Neuronal stem cell (in vitro differentiated cells): ENCODE data around the gene COPZ2.
"Not testable (repeated sequence)": the region's sequence is repeated elsewhere in the genome, so short reads cannot be mapped to it uniquely, and the experiment has no call there.

Experiments
- DNase-seq: peaks from one replicate; pipeline ENCODE4 v3.0.0-alpha.2; 2013; ENCODE audit warnings: low spot score
- H2AFZ ChIP-seq: one replicate; pipeline ENCODE4 v1.6.1; 2013; ENCODE audit warnings: mild to moderate bottlenecking, low read length, inconsistent platforms
- H2AK5ac ChIP-seq: 2 replicates; pipeline ENCODE4 v1.6.1; 2013; ENCODE audit warnings: low read depth, mild to moderate bottlenecking, inconsistent platforms, low read length, moderate library complexity, mixed read lengths
- H2BK120ac ChIP-seq: 2 replicates; pipeline ENCODE4 v1.6.1; 2013; ENCODE audit warnings: low read depth, mild to moderate bottlenecking, inconsistent platforms, low read length, moderate library complexity, mixed read lengths
- H2BK12ac ChIP-seq: one replicate; pipeline ENCODE4 v1.6.1; 2013; ENCODE audit warnings: low read length, inconsistent platforms
- H2BK15ac ChIP-seq: 2 replicates; pipeline ENCODE4 v1.6.1; 2013; ENCODE audit warnings: mild to moderate bottlenecking, low read length, inconsistent platforms, mixed read lengths
- H2BK5ac ChIP-seq: one replicate; pipeline ENCODE4 v1.6.1; 2013; ENCODE audit warnings: inconsistent platforms, mild to moderate bottlenecking, low read length, moderate library complexity
- H3K14ac ChIP-seq: one replicate; pipeline ENCODE4 v1.6.1; 2013; ENCODE audit warnings: low read length, inconsistent platforms
- H3K18ac ChIP-seq: 2 replicates; pipeline ENCODE4 v1.6.1; 2013; ENCODE audit warnings: low read length, inconsistent platforms
- H3K23ac ChIP-seq: 2 replicates; pipeline ENCODE4 v1.6.1; 2013; ENCODE audit warnings: low read depth, mild to moderate bottlenecking, mixed read lengths, low read length, inconsistent platforms; ENCODE audit not compliant: poor library complexity
- H3K27ac ChIP-seq: replicated peaks from 3 replicates; pipeline ENCODE4 v1.5.1; 2013; ENCODE audit warnings: low read length, inconsistent platforms
- H3K27me3 ChIP-seq, 3 experiments: 2 replicates each; pipeline ENCODE4 v1.6.1; 2013; ENCODE audit warnings: low read length in 3 of 3, mild to moderate bottlenecking in 2 of 3, inconsistent platforms in 1 of 3, low read depth in 1 of 3, mixed read lengths in 1 of 3, moderate library complexity in 1 of 3; ENCODE audit not compliant: control insufficient read depth in 3 of 3, insufficient read depth in 3 of 3
- H3K36me3 ChIP-seq, 2 donors: replicated peaks in 1 of 2; 2 replicates each; pipeline ENCODE4 v1.6.1; 2013; ENCODE audit warnings: low read length in 2 of 2; ENCODE audit not compliant: control insufficient read depth in 2 of 2, insufficient read depth in 2 of 2
- H3K4ac ChIP-seq: 2 replicates; pipeline ENCODE4 v1.6.1; 2013; ENCODE audit warnings: inconsistent platforms, mild to moderate bottlenecking, low read length, moderate library complexity
- H3K4me1 ChIP-seq, 2 donors: 1 replicate in 1 of 2; 2 replicates in 1 of 2; pipeline ENCODE4 v1.6.1; 2013; ENCODE audit warnings: low read length in 2 of 2, low read depth in 1 of 2; ENCODE audit not compliant: control insufficient read depth in 2 of 2, insufficient read depth in 1 of 2
- H3K4me2 ChIP-seq: one replicate; pipeline ENCODE4 v1.6.1; 2013; ENCODE audit warnings: mild to moderate bottlenecking, low read length, inconsistent platforms; ENCODE audit not compliant: insufficient read depth, poor library complexity, severe bottlenecking
- H3K4me3 ChIP-seq, 2 donors: 2 replicates each; pipeline ENCODE4 v1.5.1; 2013; ENCODE audit warnings: low read length in 2 of 2, mild to moderate bottlenecking in 2 of 2, inconsistent platforms in 1 of 2, moderate library complexity in 1 of 2
- H3K79me1 ChIP-seq: one replicate; pipeline ENCODE4 v1.6.1; 2013; ENCODE audit warnings: low read depth, mild to moderate bottlenecking, inconsistent platforms, low read length, moderate library complexity
- H3K9ac ChIP-seq: one replicate; pipeline ENCODE4 v1.6.1; 2013; ENCODE audit warnings: mild to moderate bottlenecking, low read depth, low read length, inconsistent platforms; ENCODE audit not compliant: poor library complexity
- H3K9me3 ChIP-seq, 2 donors: replicated peaks in 1 of 2; 2 replicates each; pipeline versions ENCODE3 to v1.6.1; 2013; ENCODE audit warnings: low read length in 2 of 2, mild to moderate bottlenecking in 2 of 2, inconsistent platforms in 1 of 2, low read depth in 1 of 2, mixed read lengths in 1 of 2, moderate library complexity in 1 of 2; ENCODE audit not compliant: control insufficient read depth in 2 of 2, insufficient read depth in 1 of 2
- H4K8ac ChIP-seq: one replicate; pipeline ENCODE4 v1.6.1; 2013; ENCODE audit warnings: low read depth, mild to moderate bottlenecking, inconsistent platforms, low read length, moderate library complexity
- H4K91ac ChIP-seq: one replicate; pipeline ENCODE4 v1.6.1; 2013; ENCODE audit warnings: low read length, low read depth, mild to moderate bottlenecking, inconsistent platforms; ENCODE audit not compliant: poor library complexity
- WGBS, 2 donors: extraction: QIAGEN DNeasy Blood & Tissue Kit; methylation state at CpG; one replicate each; pipeline ENCODE4 v1.1.7; 2013; ENCODE audit warnings: missing lambda C conversion rate in 2 of 2, mixed read lengths in 1 of 2; ENCODE audit not compliant: insufficient read length in 2 of 2, insufficient replicate concordance in 1 of 2; ENCODE audit errors: extremely low coverage in 2 of 2; 5-methylcytosine and 5-hydroxymethylcytosine counted together

Gene COPZ2

GRCh38 chr17:48022901-48023300, 14.7 kb downstream of the COPZ2 start:
- peaks cover 0 to 15% (median 0%) of the 10 kb centered on the region in 3 experiments for H3K27me3 ChIP-seq
- H3K4me2 ChIP-seq = no peak overlapping the region
- no peak overlapping the region for H4K8ac ChIP-seq
- peak overlapping the region; percentile 79 for H2AFZ ChIP-seq
- no peak overlapping the region for H2BK120ac ChIP-seq
- H2BK12ac ChIP-seq = no peak overlapping the region
- H3K9me3 ChIP-seq = no peaks in the 10 kb centered on the region
- no peak overlapping the region for H4K91ac ChIP-seq
- H3K4me1 ChIP-seq = peaks cover 16 to 32% of the 10 kb centered on the region in 2 donors
- H3K79me1 ChIP-seq = no peaks in the 10 kb centered on the region
- no peak overlapping the region for H2BK5ac ChIP-seq
- no peak overlapping the region for H3K9ac ChIP-seq
- H3K27ac ChIP-seq = no peak overlapping the region
- H3K4ac ChIP-seq = no peak overlapping the region
- no peaks in the 10 kb centered on the region for H3K36me3 ChIP-seq
- DNase-seq = no peak
- no peak overlapping the region for H3K23ac ChIP-seq
- no peak overlapping the region for H2BK15ac ChIP-seq
- no peak overlapping the region for H3K4me3 ChIP-seq
- no peak overlapping the region for H2AK5ac ChIP-seq
- no CpG with 5 or more reads among the region's 6 CpGs for WGBS, 2 donors
- no peak overlapping the region for H3K14ac ChIP-seq
- H3K18ac ChIP-seq = no peak overlapping the region

GRCh38 chr17:48021934-48022333, 15.7 kb downstream of the COPZ2 start:
- H3K27ac ChIP-seq = no peak overlapping the region
- H3K4me1 ChIP-seq = peaks cover 16 to 31% of the 10 kb centered on the region in 2 donors
- H2BK5ac ChIP-seq = no peak overlapping the region
- H4K91ac ChIP-seq = no peak overlapping the region
- no peak overlapping the region for H2BK120ac ChIP-seq
- no peak overlapping the region for H3K4me2 ChIP-seq
- no peak for DNase-seq
- H3K9ac ChIP-seq = no peak overlapping the region
- no peak overlapping the region for H3K23ac ChIP-seq
- no peaks in the 10 kb centered on the region for H3K9me3 ChIP-seq
- H3K36me3 ChIP-seq = no peaks in the 10 kb centered on the region
- no peak overlapping the region for H2BK15ac ChIP-seq
- no peak overlapping the region for H2AK5ac ChIP-seq
- H3K27me3 ChIP-seq = peaks cover 0 to 15% (median 0%) of the 10 kb centered on the region in 3 experiments
- H3K4ac ChIP-seq = no peak overlapping the region
- no peak overlapping the region for H3K4me3 ChIP-seq
- no peak overlapping the region for H3K14ac ChIP-seq
- H3K79me1 ChIP-seq = no peaks in the 10 kb centered on the region
- H2BK12ac ChIP-seq = no peak overlapping the region
- no peak overlapping the region for H2AFZ ChIP-seq
- no peak overlapping the region for H4K8ac ChIP-seq
- no CpG with 5 or more reads among the region's 5 CpGs for WGBS, 2 donors
- no peak overlapping the region for H3K18ac ChIP-seq

- no CpG with 5 or more reads among the region's 4 CpGs for WGBS, 2 donors
- H2BK120ac ChIP-seq, H4K8ac ChIP-seq: not testable (repeated sequence)
Observed at GRCh38 chr17:48017817-48018158, 19.8 kb downstream of the COPZ2 start.

GRCh38 chr17:48016112-48016511, 21.5 kb downstream of the COPZ2 start:
- no peak overlapping the region for H3K14ac ChIP-seq
- DNase-seq = no peak
- no peak overlapping the region for H3K9ac ChIP-seq
- H3K4me2 ChIP-seq = no peak overlapping the region
- peak overlapping the region; percentile 5 for H3K27ac ChIP-seq
- H3K4me3 ChIP-seq = no peak overlapping the region
- H3K4ac ChIP-seq = no peak overlapping the region
- no peak overlapping the region for H2BK5ac ChIP-seq
- WGBS, 2 donors = no CpG with 5 or more reads among the region's 2 CpGs
- H2BK15ac ChIP-seq = no peak overlapping the region
- no peak overlapping the region for H3K18ac ChIP-seq
- H3K79me1 ChIP-seq = no peaks in the 10 kb centered on the region
- H3K4me1 ChIP-seq = peaks cover 38 to 42% of the 10 kb centered on the region in 2 donors
- H3K36me3 ChIP-seq = no peaks in the 10 kb centered on the region
- no peak overlapping the region for H2BK12ac ChIP-seq
- no peak overlapping the region for H4K91ac ChIP-seq
- H3K27me3 ChIP-seq = no peaks in the 10 kb centered on the region
- H2AK5ac ChIP-seq = no peak overlapping the region
- H2BK120ac ChIP-seq = no peak overlapping the region
- no peak overlapping the region for H2AFZ ChIP-seq
- no peak overlapping the region for H4K8ac ChIP-seq
- H3K23ac ChIP-seq = no peak overlapping the region
- H3K9me3 ChIP-seq = no peaks in the 10 kb centered on the region

More at GRCh38 chr17:48017817-48018158, 19.8 kb downstream of the COPZ2 start:
- not testable (repeated sequence) for H3K9me3 ChIP-seq, H3K9ac ChIP-seq, H3K4me2 ChIP-seq, H2BK12ac ChIP-seq, H2BK15ac ChIP-seq, H3K36me3 ChIP-seq, H4K91ac ChIP-seq, H2AK5ac ChIP-seq, H3K4ac ChIP-seq, H3K27ac ChIP-seq, H2BK5ac ChIP-seq, H3K27me3 ChIP-seq, DNase-seq, H3K18ac ChIP-seq, H3K79me1 ChIP-seq, H3K14ac ChIP-seq, H3K23ac ChIP-seq, H3K4me3 ChIP-seq, H2AFZ ChIP-seq
- peaks cover 30 to 35% of the 10 kb centered on the region in 2 donors for H3K4me1 ChIP-seq
